ENCODE measurements around the gene JUNB. TPM values are rescaled to one million over a fixed set of nuclear protein-coding genes. Genes with fewer than 3 reads are reported as not detected.

Gene JUNB
- total and polyA plus RNA-seq, 2 experiments from 2014 or later = 95.1 to 195 TPM

- in situ Hi-C loops (cut with MboI) = no loop called here
- peaks cover 29% of the 10 kb centered on the region for H3K4me1 ChIP-seq (ENCODE audit: insufficient read depth)
- H4K20me1 ChIP-seq (ENCODE audit: insufficient read depth) = no peaks in the 10 kb centered on the region
- H3K27me3 ChIP-seq (replicated peaks; ENCODE audit: insufficient read depth) = no peaks in the 10 kb centered on the region
- H3K36me3 ChIP-seq (ENCODE audit: low read depth) = no peaks in the 10 kb centered on the region
- peak overlapping the region; percentile 12 for H2AFZ ChIP-seq
- H3F3A ChIP-seq (ENCODE audit: insufficient read depth) = peaks cover 43% of the 10 kb centered on the region
- H3K4me3 ChIP-seq = peak overlapping the region; percentile 93
- peak overlapping the region; percentile 99 for H3K27ac ChIP-seq
- peak overlapping the region; percentile 91 for H3K4me2 ChIP-seq (ENCODE audit: unreplicated experiment)
- H3K9ac ChIP-seq = peak overlapping the region; percentile 98
- H3K9me2 ChIP-seq (ENCODE audit: insufficient read depth) = no peaks in the 10 kb centered on the region
- WGBS, 2 experiments (ENCODE audit: low coverage in 1 of 2, low lambda C conversion rate in 2 of 2, missing lambda C conversion rate in 2 of 2) = 0% methylated on average over 10 to 12 of the region's 12 CpGs
- TF ChIP-seq EZH2 (IDR thresholded peaks at IDR 0.05; ENCODE audit: insufficient read depth, poor library complexity, severe bottlenecking) (no peak), EZH2phosphoT487 (IDR thresholded peaks at IDR 0.05; ENCODE audit: insufficient read depth, low read depth) (no peak)
- DNase-seq = peak; percentile 85
- peaks cover 19% of the 10 kb centered on the region for H3K79me2 ChIP-seq (ENCODE audit: insufficient read depth)
- H3K9me3 ChIP-seq (ENCODE audit: low read depth) = no peaks in the 10 kb centered on the region
These were observed 2.6 kb upstream of the JUNB start for GRCh38 chr19:12788682-12789097.

GRCh38 chr19:12789098-12789903 is 2.0 kb upstream of the JUNB start:
- peak; percentile 64 for DNase-seq
- H3K4me1 ChIP-seq (ENCODE audit: insufficient read depth) = peaks cover 29% of the 10 kb centered on the region
- 0 to 1% methylated on average over 13 to 23 of the region's 46 CpGs for WGBS, 2 experiments (ENCODE audit: low coverage in 1 of 2, low lambda C conversion rate in 2 of 2, missing lambda C conversion rate in 2 of 2)

DNA sequence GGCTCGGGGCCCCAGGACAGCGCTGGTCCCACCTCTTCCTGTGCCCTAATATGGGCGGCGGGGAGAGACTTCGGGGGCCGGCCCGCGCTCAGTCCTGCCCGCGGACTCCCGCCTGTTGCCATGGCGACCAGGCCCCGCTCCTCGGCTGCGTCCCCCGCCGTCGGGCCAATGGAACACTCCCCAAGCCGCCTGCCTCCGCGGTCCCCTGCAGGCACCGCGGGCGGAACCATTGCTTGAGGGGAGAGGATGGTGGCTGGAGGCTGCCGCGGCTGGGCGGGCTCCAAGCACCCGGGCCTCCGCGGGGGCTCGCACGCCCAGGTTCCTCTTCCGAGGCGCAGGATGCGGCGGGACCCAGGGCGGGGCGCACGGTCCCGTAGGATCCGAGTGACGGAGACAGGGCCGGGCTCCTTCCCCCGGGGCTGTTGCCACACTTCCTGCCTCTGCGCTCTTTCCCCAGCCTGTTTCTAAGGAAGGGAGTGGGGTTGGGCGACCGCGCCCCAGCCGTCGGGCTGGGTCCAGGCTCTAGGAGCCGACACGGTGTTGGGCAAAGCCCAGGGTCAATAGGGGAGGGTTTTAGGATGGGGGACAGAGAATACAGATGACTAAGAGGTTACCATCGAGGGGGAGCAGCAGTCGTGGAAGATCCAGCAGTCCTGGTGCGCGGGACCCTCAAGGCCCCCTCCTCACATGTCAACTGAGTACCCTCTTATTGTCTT is 1.2 kb upstream of the JUNB start:
- in situ Hi-C loops (cut with MboI) = no loop called here
- H3K9me2 ChIP-seq (ENCODE audit: insufficient read depth) = no peaks in the 10 kb centered on the region
- no peaks in the 10 kb centered on the region for H4K20me1 ChIP-seq (ENCODE audit: insufficient read depth)
- peak overlapping the region; percentile 98 for H3K9ac ChIP-seq
- no peaks in the 10 kb centered on the region for H3K9me3 ChIP-seq (ENCODE audit: low read depth)
- no peaks in the 10 kb centered on the region for H3K27me3 ChIP-seq (replicated peaks; ENCODE audit: insufficient read depth)
- H3K79me2 ChIP-seq (ENCODE audit: insufficient read depth) = peaks cover 19% of the 10 kb centered on the region
- H3F3A ChIP-seq (ENCODE audit: insufficient read depth) = peaks cover 44% of the 10 kb centered on the region
- H2AFZ ChIP-seq = no peak overlapping the region
- peak overlapping the region; percentile 76 for H3K4me2 ChIP-seq (ENCODE audit: unreplicated experiment)
- TF ChIP-seq EZH2 (IDR thresholded peaks at IDR 0.05; ENCODE audit: insufficient read depth, poor library complexity, severe bottlenecking) (no peak), EZH2phosphoT487 (IDR thresholded peaks at IDR 0.05; ENCODE audit: insufficient read depth, low read depth) (no peak)
- peak; percentile 98 for DNase-seq
- peaks cover 30% of the 10 kb centered on the region for H3K4me1 ChIP-seq (ENCODE audit: insufficient read depth)
- H3K4me3 ChIP-seq = peak overlapping the region; percentile 93
- WGBS, 2 experiments (ENCODE audit: low coverage in 1 of 2, low lambda C conversion rate in 2 of 2, missing lambda C conversion rate in 2 of 2) = 1 to 2% methylated on average over 30 to 52 of the region's 56 CpGs
- H3K36me3 ChIP-seq (ENCODE audit: low read depth) = no peaks in the 10 kb centered on the region
- H3K27ac ChIP-seq = peak overlapping the region; percentile 99

More at GRCh38 chr19:12789098-12789903, 2.0 kb upstream of the JUNB start:
- Histone ChIP-seq H4K20me1 (ENCODE audit: insufficient read depth) (no peaks in the 10 kb centered on the region), H3K27me3 (replicated peaks; ENCODE audit: insufficient read depth) (no peaks in the 10 kb centered on the region), H3K9me3 (ENCODE audit: low read depth) (no peaks in the 10 kb centered on the region), H3K9me2 (ENCODE audit: insufficient read depth) (no peaks in the 10 kb centered on the region), H3K4me2 (ENCODE audit: unreplicated experiment) (peak overlapping the region; percentile 91), H3K36me3 (ENCODE audit: low read depth) (no peaks in the 10 kb centered on the region), H3K9ac (peak overlapping the region; percentile 98), H3F3A (ENCODE audit: insufficient read depth) (peaks cover 44% of the 10 kb centered on the region), H3K27ac (peak overlapping the region; percentile 99), H3K79me2 (ENCODE audit: insufficient read depth) (peaks cover 19% of the 10 kb centered on the region), H3K4me3 (peak overlapping the region; percentile 93), H2AFZ (peak overlapping the region; percentile 12)
- no peak for TF ChIP-seq EZH2phosphoT487 (IDR thresholded peaks at IDR 0.05; ENCODE audit: insufficient read depth, low read depth)
- no peak for TF ChIP-seq EZH2 (IDR thresholded peaks at IDR 0.05; ENCODE audit: insufficient read depth, poor library complexity, severe bottlenecking)
- in situ Hi-C loops (cut with MboI) = no loop called here

DNA sequence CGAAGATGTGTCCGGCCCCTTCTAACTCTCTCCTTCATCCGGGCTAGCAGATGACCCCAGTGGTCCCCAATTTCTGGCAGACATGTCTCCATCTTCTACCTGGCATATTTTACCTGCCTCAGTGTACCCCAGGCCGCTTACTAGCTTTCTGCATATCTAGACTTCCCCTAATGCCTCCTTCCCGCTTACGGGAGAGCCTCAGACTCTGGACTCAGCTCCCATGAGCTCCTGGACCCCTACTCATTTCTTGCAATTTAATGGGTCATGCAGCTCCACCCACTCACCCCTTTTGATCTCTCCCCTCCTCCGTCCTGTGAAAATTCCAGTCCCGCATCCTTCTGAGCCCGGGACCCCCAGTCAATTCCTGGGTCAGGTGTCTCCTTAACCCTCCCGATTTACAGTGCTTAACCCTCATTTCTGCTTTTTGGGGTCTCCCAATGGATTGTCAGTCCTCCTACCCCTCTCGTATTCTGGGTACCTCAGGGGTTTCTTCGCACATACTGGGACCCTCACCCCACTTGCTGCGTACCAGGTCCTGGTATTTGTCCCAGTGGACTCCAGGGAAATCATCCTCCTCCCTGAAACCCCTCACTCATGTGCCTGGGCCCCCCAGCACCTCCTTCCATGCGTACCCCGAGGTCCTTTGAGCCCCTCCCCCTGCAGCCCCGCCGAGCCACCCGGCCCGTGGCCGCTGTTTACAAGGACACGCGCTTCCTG is 500 bp upstream of the JUNB start:
- Histone ChIP-seq H3K36me3 (ENCODE audit: low read depth) (no peaks in the 10 kb centered on the region), H3K27ac (peak overlapping the region; percentile 99), H3K9me2 (ENCODE audit: insufficient read depth) (no peaks in the 10 kb centered on the region), H4K20me1 (ENCODE audit: insufficient read depth) (no peaks in the 10 kb centered on the region), H3K4me3 (peak overlapping the region; percentile 93), H2AFZ (no peak overlapping the region), H3K4me1 (ENCODE audit: insufficient read depth) (peaks cover 30% of the 10 kb centered on the region), H3K9me3 (ENCODE audit: low read depth) (no peaks in the 10 kb centered on the region), H3K4me2 (ENCODE audit: unreplicated experiment) (peak overlapping the region; percentile 76), H3K79me2 (ENCODE audit: insufficient read depth) (peaks cover 19% of the 10 kb centered on the region), H3K9ac (peak overlapping the region; percentile 98), H3F3A (ENCODE audit: insufficient read depth) (peaks cover 43% of the 10 kb centered on the region), H3K27me3 (replicated peaks; ENCODE audit: insufficient read depth) (no peaks in the 10 kb centered on the region)
- peak; percentile 44 for DNase-seq
- in situ Hi-C loops (cut with MboI) = no loop called here
- TF ChIP-seq EZH2phosphoT487 (IDR thresholded peaks at IDR 0.05; ENCODE audit: insufficient read depth, low read depth) (no peak), EZH2 (IDR thresholded peaks at IDR 0.05; ENCODE audit: insufficient read depth, poor library complexity, severe bottlenecking) (no peak)
- 2% methylated on average over 16 to 22 of the region's 22 CpGs for WGBS, 2 experiments (ENCODE audit: low coverage in 1 of 2, low lambda C conversion rate in 2 of 2, missing lambda C conversion rate in 2 of 2)

Measured in GM23248 (cell line).